Measurements from ENCODE around the gene KNOP1. TPM values are rescaled to one million over a fixed set of nuclear protein-coding genes. Genes with fewer than 3 reads are reported as not detected.

Gene KNOP1
- total and polyA plus RNA-seq, 8 donors: 4.4 to 13.9 (median 8.1) TPM

- peak overlapping the region in 2 of 4 donors; percentile 33 to 39 for H3K27ac ChIP-seq
- WGBS, 2 donors: 83 to 86% methylated on average over 4 of the region's 4 CpGs
- H3K36me3 ChIP-seq: no peaks in the 10 kb centered on the region
- ATAC-seq (no peak), DNase-seq (no peak), FAIRE-seq (no peak)
- no peak overlapping the region for H3K4me3 ChIP-seq
- H3K27me3 ChIP-seq: no peaks in the 10 kb centered on the region
- no peaks in the 10 kb centered on the region for H3K9me3 ChIP-seq
- TF ChIP-seq CTCF (IDR thresholded peaks at IDR 0.05): no peak
- peaks cover 22 to 39% (median 25%) of the 10 kb centered on the region in 3 donors for H3K4me1 ChIP-seq
- intact Hi-C loops (cut with DNase I): no loop called here
These were observed 31.6 kb upstream of the KNOP1 start for GRCh38 chr16:19749571-19750080.

GRCh38 chr16:19748389-19749168 is 30.6 kb upstream of the KNOP1 start:
- Histone ChIP-seq H3K27me3 (no peaks in the 10 kb centered on the region), H3K27ac (peak overlapping the region in 2 of 4 donors; percentile 33 to 39), H3K4me3 (no peak overlapping the region), H3K36me3 (no peaks in the 10 kb centered on the region), H3K9me3 (no peaks in the 10 kb centered on the region), H3K4me1 (peaks cover 23 to 39% (median 25%) of the 10 kb centered on the region in 3 donors)
- FAIRE-seq (no peak), DNase-seq (no peak), ATAC-seq (no peak)
- 43 to 50% methylated on average over 2 of the region's 2 CpGs for WGBS, 2 donors
- intact Hi-C loops (cut with DNase I): no loop called here
- no peak for TF ChIP-seq CTCF (IDR thresholded peaks at IDR 0.05)

- H3K4me1 ChIP-seq: peaks cover 23 to 42% (median 28%) of the 10 kb centered on the region in 3 donors
- ATAC-seq (no peak), FAIRE-seq (no peak), DNase-seq (no peak)
- TF ChIP-seq CTCF (IDR thresholded peaks at IDR 0.05): no peak
- no peaks in the 10 kb centered on the region for H3K9me3 ChIP-seq
- intact Hi-C loops (cut with DNase I): no loop called here
- no peak overlapping the region for H3K4me3 ChIP-seq
- 19 to 21% methylated on average over 4 of the region's 4 CpGs for WGBS, 2 donors
- peak overlapping the region in 2 of 4 donors; percentile 0 to 50 for H3K27ac ChIP-seq
- H3K36me3 ChIP-seq: no peaks in the 10 kb centered on the region
- no peaks in the 10 kb centered on the region for H3K27me3 ChIP-seq
These were observed 28.5 kb upstream of the KNOP1 start for GRCh38 chr16:19746561-19746960.

GRCh38 chr16:19745286-19746010 is 27.4 kb upstream of the KNOP1 start:
- H3K4me3 ChIP-seq: no peak overlapping the region
- no peak for FAIRE-seq
- peak in 1 of 4 donors; percentile 9 for ATAC-seq
- H3K4me1 ChIP-seq: peaks cover 21 to 39% (median 28%) of the 10 kb centered on the region in 3 donors
- no peak for DNase-seq
- no peak for TF ChIP-seq CTCF (IDR thresholded peaks at IDR 0.05)
- H3K9me3 ChIP-seq: no peaks in the 10 kb centered on the region
- H3K36me3 ChIP-seq: no peaks in the 10 kb centered on the region
- intact Hi-C loops (cut with DNase I): no loop called here
- peak overlapping the region in 1 of 4 donors; percentile 25 for H3K27ac ChIP-seq
- 74 to 78% methylated on average over 9 of the region's 9 CpGs for WGBS, 2 donors
- H3K27me3 ChIP-seq: no peaks in the 10 kb centered on the region

Measured in pancreas (tissue), 10 donors.